ENCODE results near the gene NEUROG3.

NEUROG3 gene, protein sequence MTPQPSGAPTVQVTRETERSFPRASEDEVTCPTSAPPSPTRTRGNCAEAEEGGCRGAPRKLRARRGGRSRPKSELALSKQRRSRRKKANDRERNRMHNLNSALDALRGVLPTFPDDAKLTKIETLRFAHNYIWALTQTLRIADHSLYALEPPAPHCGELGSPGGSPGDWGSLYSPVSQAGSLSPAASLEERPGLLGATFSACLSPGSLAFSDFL

DNA sequence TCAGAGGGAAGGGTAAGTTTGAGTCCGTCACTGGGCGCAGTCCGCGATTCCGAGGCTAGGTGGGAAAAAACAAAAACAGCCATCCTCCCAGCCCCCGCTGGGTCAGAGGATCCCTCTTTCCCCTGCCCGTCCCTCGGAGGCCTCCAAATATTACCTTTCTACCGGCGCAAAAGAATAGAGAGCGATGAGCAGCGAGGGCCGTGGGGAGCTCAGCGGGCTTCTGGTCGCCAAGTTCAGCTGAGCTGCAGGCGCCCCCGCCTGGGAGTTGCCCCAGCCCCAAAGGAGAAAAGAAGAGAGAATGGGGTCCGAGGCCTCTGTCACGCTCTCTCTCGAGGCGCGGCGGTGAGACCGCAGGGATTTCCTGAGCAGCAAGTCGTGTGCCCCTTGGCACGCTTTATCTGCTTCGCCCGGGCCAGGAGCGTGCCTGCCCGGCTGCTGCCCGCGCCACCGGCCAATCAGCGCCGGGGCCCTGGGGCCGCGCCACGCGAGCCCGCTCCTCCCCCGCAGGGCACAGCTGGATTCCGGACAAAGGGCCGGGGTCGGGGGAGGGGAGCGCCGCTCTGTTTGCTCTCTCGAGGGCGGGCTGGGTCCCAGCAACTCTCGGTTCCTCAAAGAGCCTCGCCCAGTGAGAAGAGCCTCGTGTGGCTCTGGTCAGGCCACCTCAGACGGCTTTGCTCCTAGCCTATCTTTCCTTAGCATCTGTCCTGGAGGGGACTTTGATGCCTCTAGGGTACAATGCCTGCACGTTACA, at the start of gene NEUROG3:
TSS of gene NEUROG3 (minus strand) at position 367 of the 751 bp plus-strand sequence. CDS start 379 bp downstream, outside the sequence.
- DNase-seq (ENCODE audit: low spot score): no peak

GRCh38 chr10:69620625-69621024, 47.4 kb upstream of the NEUROG3 start:
- DNase-seq (ENCODE audit: low spot score): no peak

GRCh38 chr10:69619626-69620025, 46.4 kb upstream of the NEUROG3 start:
- no peak for DNase-seq (ENCODE audit: low spot score)

DNA sequence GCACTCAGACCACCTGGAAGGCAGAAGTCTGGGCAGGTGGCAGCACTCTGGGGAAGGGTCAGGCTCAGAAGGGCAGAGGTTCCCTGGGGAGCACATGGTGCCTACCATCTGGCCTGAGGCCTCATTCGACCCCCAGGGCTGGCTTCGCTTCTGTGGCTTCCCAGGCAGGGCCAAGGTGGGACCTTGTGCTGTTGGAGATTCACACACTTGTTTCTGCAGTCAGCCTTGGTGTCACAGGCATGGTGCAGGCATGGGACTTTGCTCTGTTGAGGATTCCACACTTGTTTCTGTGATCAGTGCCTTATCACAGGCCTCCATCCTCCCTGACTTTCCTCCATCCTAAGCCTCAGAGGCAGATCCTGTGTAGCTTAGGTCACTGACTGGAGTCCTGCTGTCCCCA, 45.5 kb upstream of the NEUROG3 start:
- no peak for DNase-seq (ENCODE audit: low spot score)

- no peak for DNase-seq (ENCODE audit: low spot score)
Observed at GRCh38 chr10:69616358-69616757, 43.1 kb upstream of the NEUROG3 start.

GRCh38 chr10:69614130-69614529, 40.9 kb upstream of the NEUROG3 start:
- DNase-seq (ENCODE audit: low spot score): no peak

GRCh38 chr10:69612760-69613159, 39.5 kb upstream of the NEUROG3 start:
- no peak for DNase-seq (ENCODE audit: low spot score)

GRCh38 chr10:69609077-69609476, 35.9 kb upstream of the NEUROG3 start:
- DNase-seq (ENCODE audit: low spot score): no peak

GRCh38 chr10:69600761-69601330, 27.6 kb upstream of the NEUROG3 start:
- no peak for DNase-seq (ENCODE audit: low spot score)

DNA sequence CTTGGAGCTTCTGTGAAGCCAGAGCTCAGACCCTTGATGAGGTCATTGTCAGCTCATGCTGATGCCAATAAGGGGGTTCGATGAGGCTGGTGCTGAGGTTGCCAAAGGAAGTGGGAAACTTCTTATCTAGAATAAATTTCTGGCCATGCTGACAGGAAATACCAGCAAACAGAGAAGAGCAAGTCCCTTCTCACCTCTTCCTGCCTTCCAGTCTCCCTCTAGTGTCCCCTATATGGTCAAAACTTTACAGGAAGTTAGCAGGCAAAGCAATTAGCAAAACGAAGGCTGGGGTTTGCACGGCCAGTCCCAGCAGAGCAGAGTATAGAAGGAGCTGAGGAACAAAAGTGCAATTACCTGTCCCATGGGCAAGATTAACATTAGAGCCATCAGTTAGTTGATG, 15.1 kb upstream of the NEUROG3 start:
- DNase-seq (ENCODE audit: low spot score): no peak

DNA sequence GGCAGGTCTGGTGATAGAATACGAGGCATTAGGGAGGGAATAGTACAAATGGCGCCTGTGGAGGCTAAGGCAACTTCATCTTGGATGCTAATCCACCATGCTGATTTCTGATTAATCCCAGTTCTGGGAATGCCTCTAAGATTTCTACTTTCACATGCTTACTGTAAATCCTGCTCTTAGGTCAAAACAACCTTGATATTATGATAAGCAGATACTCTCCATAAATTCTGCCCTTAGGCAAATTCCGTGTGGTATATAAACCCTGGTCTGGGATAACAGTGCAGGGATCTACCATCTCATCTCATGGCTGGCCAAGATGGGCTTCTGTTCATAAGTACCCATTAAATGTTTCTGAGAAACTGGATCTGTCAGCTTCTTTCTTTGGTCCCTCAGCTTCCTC, 11.4 kb upstream of the NEUROG3 start:
- no peak for DNase-seq (ENCODE audit: low spot score)

- DNase-seq (ENCODE audit: low spot score): no peak
Observed at GRCh38 chr10:69583106-69583505, 9.9 kb upstream of the NEUROG3 start.

- DNase-seq (ENCODE audit: low spot score): no peak
Observed at GRCh38 chr10:69580435-69580834, 7.2 kb upstream of the NEUROG3 start.

GRCh38 chr10:69579464-69580060, 6.3 kb upstream of the NEUROG3 start:
- DNase-seq (ENCODE audit: low spot score): no peak

DNA sequence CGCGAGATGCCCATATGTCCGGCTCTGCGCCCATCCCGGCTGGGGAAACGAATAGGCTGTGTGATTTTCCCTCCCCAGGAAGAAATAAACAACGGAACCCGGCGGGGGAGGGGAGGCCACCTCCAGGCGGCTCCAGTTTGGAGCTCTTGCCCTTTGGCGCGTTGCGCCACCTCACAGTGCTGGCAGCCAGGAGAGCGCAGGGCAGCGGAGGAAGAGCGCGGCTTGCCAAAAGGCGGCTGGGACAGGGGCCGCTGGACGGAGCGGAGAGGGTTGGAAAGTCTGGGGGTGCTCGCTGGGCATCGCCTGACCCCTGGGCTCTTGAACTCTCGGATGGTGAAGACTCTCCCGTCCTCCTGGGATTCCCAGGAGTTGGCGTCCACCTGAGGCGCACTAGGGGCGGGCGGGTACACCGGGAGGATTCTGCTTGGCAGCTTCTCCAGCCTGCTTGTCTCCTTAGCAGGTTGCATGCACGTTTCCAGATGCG, 5.3 kb upstream of the NEUROG3 start:
- DNase-seq (ENCODE audit: low spot score): no peak

DNA sequence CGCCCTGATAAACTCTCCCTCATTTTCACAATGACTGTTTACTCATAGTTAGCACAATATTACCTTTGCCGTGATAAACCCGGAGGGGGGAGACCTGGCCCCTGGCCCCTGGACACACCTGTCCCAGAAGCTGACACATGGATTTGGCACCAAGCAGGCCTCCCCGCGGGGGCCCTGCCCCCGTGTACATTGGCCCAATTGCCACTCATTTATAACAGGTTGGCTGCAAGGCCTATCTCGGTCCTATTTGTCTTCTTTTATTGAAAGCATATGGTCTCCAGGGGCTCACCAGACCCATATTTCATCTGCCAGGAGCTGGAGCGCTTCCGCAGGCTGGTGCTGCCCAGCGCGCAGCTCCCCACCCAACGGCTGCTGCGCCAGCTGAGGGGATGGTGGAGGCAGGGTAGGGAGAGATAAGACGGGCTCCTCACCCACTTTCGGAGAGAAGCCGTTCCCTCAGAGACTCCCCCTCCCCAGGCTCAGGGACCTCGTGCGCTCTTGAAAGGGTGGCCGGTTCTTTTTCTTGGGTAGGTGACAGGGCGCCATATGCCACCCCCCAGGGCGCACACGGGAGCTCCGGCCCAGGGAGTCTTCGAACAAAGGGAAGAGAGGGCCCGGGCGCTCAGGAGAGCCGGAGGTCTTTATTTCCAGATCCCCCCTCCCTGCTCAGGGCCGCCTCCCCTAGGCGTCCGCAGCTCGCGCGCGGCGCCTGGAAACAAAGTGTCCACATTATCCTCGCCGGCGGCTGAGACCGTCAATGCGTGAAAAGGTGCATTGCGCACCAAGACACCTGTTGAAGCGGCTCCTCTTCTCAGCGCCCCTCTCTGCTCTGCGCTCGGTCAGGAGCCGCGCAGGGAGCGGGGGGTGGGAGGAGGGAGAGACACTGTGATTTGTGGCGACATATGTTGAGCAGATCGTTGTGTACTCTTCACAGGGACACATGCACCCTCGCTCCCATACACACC, 4.3 kb upstream of the NEUROG3 start:
- no peak for DNase-seq (ENCODE audit: low spot score)

DNA sequence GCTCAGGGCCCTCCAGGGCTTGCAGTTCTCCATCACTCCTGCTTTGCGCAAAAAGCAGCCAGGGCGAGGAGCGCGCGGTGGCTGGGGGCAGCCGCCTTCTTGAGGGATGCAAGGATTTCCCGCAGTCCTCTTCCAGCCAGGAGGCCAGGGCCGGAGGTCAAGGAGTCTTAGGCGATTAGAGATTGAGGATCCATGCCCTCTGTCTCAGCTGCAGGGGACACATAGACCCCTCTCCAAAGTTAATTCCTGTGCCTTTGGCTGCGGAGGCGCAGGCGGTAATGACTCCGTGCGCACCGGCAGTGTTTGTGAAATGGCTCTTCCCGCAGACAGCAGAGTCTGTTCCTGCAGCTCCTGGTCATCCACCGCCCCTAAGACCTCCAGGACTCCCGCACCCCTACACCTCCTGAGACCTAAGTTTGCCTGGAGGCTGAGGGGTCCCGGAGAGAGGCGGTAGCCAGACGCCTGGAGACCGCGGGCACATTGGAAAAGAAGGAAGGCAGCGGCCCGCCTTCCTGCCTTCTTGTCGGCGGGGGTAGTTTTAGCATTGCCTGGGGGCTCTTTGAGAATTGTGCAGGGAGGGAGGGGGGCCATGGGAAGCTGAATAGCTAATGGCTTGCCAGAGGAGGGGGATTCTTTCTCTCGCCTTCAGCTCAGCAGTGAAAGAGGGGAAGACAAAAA, 3.3 kb upstream of the NEUROG3 start:
- no peak for DNase-seq (ENCODE audit: low spot score)

- no peak for DNase-seq (ENCODE audit: low spot score)
Observed at GRCh38 chr10:69575164-69575722, 2.0 kb upstream of the NEUROG3 start.

DNA sequence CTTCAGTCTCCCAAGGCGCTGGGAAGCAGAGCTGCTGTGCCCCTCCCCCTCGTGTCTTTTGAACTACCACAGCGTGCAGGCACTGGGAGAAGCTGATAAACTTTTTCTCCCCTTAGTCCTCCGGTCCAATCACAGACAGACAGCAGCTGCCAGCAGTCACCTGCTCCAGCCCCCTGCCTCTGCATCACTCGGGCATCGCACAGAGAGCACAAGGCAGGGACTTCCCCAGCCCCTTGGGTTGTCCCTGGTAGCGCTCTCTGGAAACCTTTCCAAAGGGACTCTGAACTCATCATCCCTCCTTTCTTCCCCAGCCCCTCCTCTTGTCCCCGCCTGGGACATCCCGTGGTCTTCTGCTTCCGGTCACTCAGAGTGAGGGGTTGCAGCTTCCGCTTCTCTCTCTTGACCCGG, 1.4 kb upstream of the NEUROG3 start:
- DNase-seq (ENCODE audit: low spot score): no peak

GRCh38 chr10:69572159-69573055, 815 bp downstream of the NEUROG3 start:
- no peak for DNase-seq (ENCODE audit: low spot score)
